A549 (cell line): ENCODE data around the gene SEMA5A. TPM values are rescaled to one million over a fixed set of nuclear protein-coding genes. Genes with fewer than 3 reads are reported as not detected.

Experiments used
- ATAC-seq, 2 experiments: fragments of 200-7000 bp in 1 of 2; fragments of >200 bp in 1 of 2; cut with Nextera tagmentation in 1 of 2; cut with Tn5 transposase in 1 of 2; 3 replicates each; pipeline versions ENCODE4 v1.8.0 to v1.9.1; 2018 to 2020; ENCODE audit warnings: mild to moderate bottlenecking in 1 of 2, moderate library complexity in 1 of 2
- CTCF ChIA-PET: fragments of 300-600 bp; sonication (Branson Sonifier 250); formaldehyde crosslinking; extraction: SDS; loops from one replicate; lab custom pipeline; 2021; ENCODE audit warnings: antibody characterized with exemption, inconsistent platforms; lab: Yijun Ruan, JAX
- POLR2A ChIA-PET: fragments of 350-600 bp; formaldehyde crosslinking; extraction: SDS; loops from one replicate; lab custom pipeline; 2021; ENCODE audit warnings: antibody characterized with exemption, inconsistent platforms; lab: Yijun Ruan, JAX
- DNase-seq, 2 experiments: peaks; one replicate each; pipeline versions ENCODE4 v3.0.0 to v3.0.0-alpha.2; 2011 to 2016; ENCODE audit warnings: low read depth in 1 of 2, low spot score in 1 of 2
- FAIRE-seq: peaks from 2 replicates; lab custom pipeline; 2011; peaks lifted over from hg19 to GRCh38; lab: Jason Lieb, UNC
- H3K27ac ChIP-seq, 2 experiments: fragments of >200 bp; sonication (Bioruptor Twin); formaldehyde crosslinking; 3 replicates each; pipeline ENCODE4 v1.5.1; 2016 to 2017
- H3K4me1 ChIP-seq: fragments of >200 bp; sonication (Bioruptor Twin); formaldehyde crosslinking; 3 replicates; pipeline ENCODE4 v1.6.1; 2016
- H3K4me2 ChIP-seq: fragments of >200 bp; sonication (Bioruptor Twin); formaldehyde crosslinking; 3 replicates; pipeline ENCODE4 v1.6.1; 2016
- H3K4me3 ChIP-seq: fragments of >200 bp; sonication (Bioruptor Twin); formaldehyde crosslinking; 3 replicates; pipeline ENCODE4 v1.5.1; 2016
- H3K9me3 ChIP-seq: fragments of >200 bp; sonication (Bioruptor Twin); formaldehyde crosslinking; 3 replicates; pipeline ENCODE4 v1.6.1; 2016
- BCL3 ChIP-seq: fragments of >200 bp; sonication (Bioruptor Twin); formaldehyde crosslinking; IDR thresholded peaks from 3 replicates; pipeline ENCODE4 v1.6.1; 2016
- CBX8 ChIP-seq: fragments of 200-600 bp; sonication (generic); IDR thresholded peaks from 2 replicates; pipeline ENCODE4 v1.6.1; 2016
- CHD4 ChIP-seq: fragments of 200-600 bp; sonication (generic); IDR thresholded peaks from 2 replicates; pipeline ENCODE4 v1.6.1; 2016; ENCODE audit warnings: antibody characterized with exemption, mild to moderate bottlenecking, borderline replicate concordance
- CTCF ChIP-seq: fragments of >200 bp; sonication (Bioruptor Twin); formaldehyde crosslinking; IDR thresholded peaks from 3 replicates; pipeline ENCODE4 v1.5.1; 2016
- E2F6 ChIP-seq: IDR thresholded peaks from 2 replicates; pipeline ENCODE4 v1.6.1; 2012; ENCODE audit warnings: low read depth, borderline replicate concordance
- EHMT2 ChIP-seq: fragments of 200-600 bp; sonication (generic); IDR thresholded peaks from 2 replicates; pipeline ENCODE4 v1.6.1; 2016; ENCODE audit warnings: antibody characterized with exemption, low read depth, mild to moderate bottlenecking, moderate library complexity
- ELK1 ChIP-seq: fragments of 150-350 bp; IDR thresholded peaks from 2 replicates; pipeline ENCODE4 v1.6.1; 2014; ENCODE audit warnings: low read depth, mild to moderate bottlenecking, low read length
- GATA3 ChIP-seq: IDR thresholded peaks from 2 replicates; pipeline ENCODE4 v1.6.1; 2012; ENCODE audit warnings: borderline replicate concordance
- HDAC2 ChIP-seq: fragments of 200-600 bp; sonication (generic); IDR thresholded peaks from 2 replicates; pipeline ENCODE4 v1.6.1; 2016
- KDM5A ChIP-seq: fragments of 200-600 bp; sonication (generic); IDR thresholded peaks from 2 replicates; pipeline ENCODE4 v1.6.1; 2016; ENCODE audit warnings: antibody characterized with exemption, mild to moderate bottlenecking
- NPAS2 ChIP-seq: fragments of 250-450 bp; sonication (Bioruptor Pico); IDR thresholded peaks from 2 replicates; pipeline ENCODE4 v1.8.0; 2022; ENCODE audit warnings: mild to moderate bottlenecking, moderate library complexity, borderline replicate concordance
- PHF8 ChIP-seq: fragments of 200-600 bp; sonication (generic); IDR thresholded peaks from 2 replicates; pipeline ENCODE4 v1.6.1; 2016; ENCODE audit warnings: low read depth, mild to moderate bottlenecking, antibody characterized with exemption, moderate library complexity, borderline replicate concordance
- POLR2A ChIP-seq: IDR thresholded peaks from 2 replicates; pipeline ENCODE4 v1.6.1; 2012; ENCODE audit warnings: mild to moderate bottlenecking, low read length
- REST ChIP-seq: fragments of 200-600 bp; sonication (generic); IDR thresholded peaks from 2 replicates; pipeline ENCODE4 v1.6.1; 2016; ENCODE audit warnings: antibody characterized with exemption, mild to moderate bottlenecking, moderate library complexity
- SREBF2 ChIP-seq: fragments of 450-650 bp; IDR thresholded peaks from 2 replicates; pipeline ENCODE4 v1.6.1; 2014; ENCODE audit warnings: mild to moderate bottlenecking, moderate library complexity
- TP53 ChIP-seq: fragments of 250-450 bp; sonication (Bioruptor Pico); IDR thresholded peaks from 2 replicates; pipeline ENCODE4 v1.5.0; 2021; ENCODE audit warnings: mild to moderate bottlenecking, moderate library complexity
- ZSCAN20 ChIP-seq: fragments of 250-450 bp; sonication (Bioruptor Pico); IDR thresholded peaks from 2 replicates; pipeline ENCODE4 v1.8.0; 2022; ENCODE audit warnings: mild to moderate bottlenecking, moderate library complexity
- WGBS: methylation state at CpG from one replicate; pipeline ENCODE4 v1.1.6; 2017; ENCODE audit errors: missing lambda C conversion rate; 5-methylcytosine and 5-hydroxymethylcytosine counted together
- polyA plus RNA-seq, 4 experiments: library from polyadenylated mRNA; depleted of rRNA in 3 of 4; stranded (reverse); fragments of >200 nt; fragmentation: RNase III in 1 of 4; extraction: RNeasy Plus Mini Kit Qiagen cat#74134 plus additional on column Dnase treatment in 1 of 4; gene quantifications; 2 replicates in 3 of 4; 3 replicates in 1 of 4; pipeline ENCODE4 v1.2.3, GENCODE V29; 2011 to 2017

The SEMA5A gene
- polyA plus RNA-seq, 2 of the 4 experiments (the other 2 are of a cell fraction) = not detected

GRCh38 chr5:9201011-9201410 lies 344.9 kb downstream of the SEMA5A start:
- FAIRE-seq (no peak), ATAC-seq (no peak), DNase-seq (no peak)
- H3K4me3 ChIP-seq = no peak overlapping the region
- no peak overlapping the region for H3K27ac ChIP-seq
- TF ChIP-seq ZSCAN20 (CRISPR knock-in tag) (no peak), POLR2A (no peak)
- 0% methylated on average over 2 of the region's 2 CpGs for WGBS
- ChIA-PET CTCF (no interaction called here), POLR2A (no interaction called here)
- H3K4me2 ChIP-seq = no peak overlapping the region
- no peaks in the 10 kb centered on the region for H3K9me3 ChIP-seq
- no peaks in the 10 kb centered on the region for H3K4me1 ChIP-seq

- Histone ChIP-seq H3K4me1 (no peaks in the 10 kb centered on the region), H3K27ac (no peak overlapping the region), H3K4me3 (no peak overlapping the region), H3K4me2 (no peak overlapping the region), H3K9me3 (no peaks in the 10 kb centered on the region)
- WGBS = 0% methylated on average over 3 of the region's 3 CpGs
- no peak for TF ChIP-seq KDM5A
- TF ChIP-seq REST = peak; percentile 37; the same call in 1 of the 2 replicates
- FAIRE-seq = no peak
- ChIA-PET POLR2A (no interaction called here), CTCF (interaction anchor here (1.9 to 2.4 kb wide), 2 partner anchors 9 to 1271 kb away, joined by 5 to 10 read pairs; no protein-coding TSS in a partner anchor)
- no peak for ATAC-seq
- no peak for DNase-seq
Observed at GRCh38 chr5:9198394-9198793, 347.5 kb downstream of the SEMA5A start.

GRCh38 chr5:9197881-9198260 lies 348.0 kb downstream of the SEMA5A start:
- H3K4me2 ChIP-seq = no peak overlapping the region
- no peak for FAIRE-seq
- WGBS = 4% methylated on average over 1 of the region's 1 CpG

GRCh38 chr5:9196403-9197227 lies 349.3 kb downstream of the SEMA5A start:
- H3K9me3 ChIP-seq = no peaks in the 10 kb centered on the region
- DNase-seq = no peak
- 16% methylated on average over 6 of the region's 13 CpGs for WGBS
- no peak overlapping the region for H3K4me2 ChIP-seq
- no peak for TF ChIP-seq SREBF2
- TF ChIP-seq EHMT2 = no peak
- no peak overlapping the region for H3K27ac ChIP-seq
- FAIRE-seq = no peak
- no peaks in the 10 kb centered on the region for H3K4me1 ChIP-seq
- CTCF ChIA-PET = interaction anchor here (0.6 to 1.6 kb wide), 2 partner anchors 11 to 1269 kb away, joined by 3 to 4 read pairs; no protein-coding TSS in a partner anchor
- POLR2A ChIA-PET = no interaction called here
- no peak overlapping the region for H3K4me3 ChIP-seq
- ATAC-seq = no peak

More at GRCh38 chr5:9197881-9198260, 348.0 kb downstream of the SEMA5A start:
- ChIA-PET CTCF (interaction anchor here (2.4 kb wide), 1 partner anchor 10 kb away, joined by 10 read pairs; no protein-coding TSS in a partner anchor), POLR2A (no interaction called here)
- no peak for DNase-seq
- Histone ChIP-seq H3K9me3 (no peaks in the 10 kb centered on the region), H3K27ac (no peak overlapping the region), H3K4me3 (no peak overlapping the region), H3K4me1 (no peaks in the 10 kb centered on the region)
- no peak for ATAC-seq
- TF ChIP-seq EHMT2 = no peak

GRCh38 chr5:9194509-9194908 lies 351.4 kb downstream of the SEMA5A start:
- Histone ChIP-seq H3K9me3 (no peaks in the 10 kb centered on the region), H3K27ac (no peak overlapping the region), H3K4me2 (no peak overlapping the region), H3K4me1 (no peaks in the 10 kb centered on the region), H3K4me3 (no peak overlapping the region)
- 3% methylated on average over 3 of the region's 3 CpGs for WGBS
- no peak for ATAC-seq
- ChIA-PET CTCF (no interaction called here), POLR2A (no interaction called here)
- FAIRE-seq = no peak
- no peak for DNase-seq
- TF ChIP-seq E2F6 (no peak), NPAS2 (CRISPR knock-in tag) (no peak), CHD4 (no peak), HDAC2 (no peak), GATA3 (no peak), PHF8 (no peak), BCL3 (no peak), CBX8 (no peak), TP53 (CRISPR knock-in tag) (no peak), POLR2A (no peak), ELK1 (no peak), CTCF (no peak)
